Naive thymus-derived CD4-positive, alpha-beta T cell (primary cell): ENCODE results near the gene BATF3. TPM values are rescaled to one million over a fixed set of nuclear protein-coding genes. Genes with fewer than 3 reads are reported as not detected.

Source experiments
- ATAC-seq: fragments of 150-1000 bp; cut with Tn5 transposase; 2 replicates; pipeline ENCODE4 v1.10.0; 2021; ENCODE audit warnings: mild to moderate bottlenecking, moderate library complexity
- CTCF ChIA-PET: fragments of 350-600 bp; sonication (Branson Sonifier 250); formaldehyde crosslinking; loops from one replicate; lab custom pipeline; 2021; ENCODE audit warnings: antibody characterized with exemption; lab: Charles Lee
- POLR2A ChIA-PET: fragments of 350-600 bp; sonication (Branson Sonifier 250); formaldehyde crosslinking; loops from one replicate; lab custom pipeline; 2021; ENCODE audit warnings: antibody characterized with exemption, inconsistent platforms; lab: Charles Lee
- DNase-seq, 9 donors: peaks; one replicate each; pipeline versions ENCODE4 v3.0.0 to v3.0.0-alpha.2; 2020 to 2022; ENCODE audit warnings: mixed read lengths in 1 of 9
- H3K27ac ChIP-seq: one replicate; pipeline ENCODE4 v1.7.0; 2013; ENCODE audit warnings: mild to moderate bottlenecking, low read depth, low read length, moderate library complexity
- H3K27me3 ChIP-seq, 2 donors: one replicate each; pipeline ENCODE4 v1.7.0; 2013; ENCODE audit warnings: low read length in 2 of 2, mild to moderate bottlenecking in 2 of 2, moderate library complexity in 2 of 2; ENCODE audit not compliant: control insufficient read depth in 2 of 2, insufficient read depth in 2 of 2
- H3K36me3 ChIP-seq, 3 experiments: 1 replicate in 2 of 3; 2 replicates in 1 of 3; pipeline ENCODE4 v1.7.0; 2013; ENCODE audit warnings: low read length in 3 of 3, mild to moderate bottlenecking in 3 of 3, moderate library complexity in 1 of 3; ENCODE audit not compliant: insufficient read depth in 3 of 3, control insufficient read depth in 2 of 3
- H3K4me1 ChIP-seq, 2 donors: one replicate each; pipeline ENCODE4 v1.7.0; 2013; ENCODE audit warnings: low read length in 2 of 2, mild to moderate bottlenecking in 2 of 2, moderate library complexity in 1 of 2; ENCODE audit not compliant: control insufficient read depth in 2 of 2, insufficient read depth in 2 of 2
- H3K4me3 ChIP-seq: 2 replicates; pipeline ENCODE4 v1.7.0; 2013; ENCODE audit warnings: mild to moderate bottlenecking, low read length
- H3K9me3 ChIP-seq, 3 experiments: 1 replicate in 2 of 3; 2 replicates in 1 of 3; pipeline ENCODE4 v1.7.0; 2013; ENCODE audit warnings: low read length in 3 of 3; ENCODE audit not compliant: control insufficient read depth in 2 of 3
- H3K27ac Mint-ChIP-seq, 9 donors: one replicate each; pipeline ENCODE4 v1.8.0; 2020 to 2022; ENCODE audit warnings: mixed read lengths in 9 of 9, mild to moderate bottlenecking in 8 of 9, moderate library complexity in 5 of 9, inconsistent platforms in 2 of 9
- H3K27me3 Mint-ChIP-seq, 5 donors: one replicate each; pipeline ENCODE4 v1.8.0; 2021 to 2022; ENCODE audit warnings: mixed read lengths in 5 of 5, mild to moderate bottlenecking in 1 of 5
- H3K36me3 Mint-ChIP-seq, 5 donors: one replicate each; pipeline ENCODE4 v1.8.0; 2020 to 2022; ENCODE audit warnings: mixed read lengths in 5 of 5, mild to moderate bottlenecking in 3 of 5, inconsistent platforms in 1 of 5
- H3K4me1 Mint-ChIP-seq, 7 donors: one replicate each; pipeline ENCODE4 v1.8.0; 2020 to 2022; ENCODE audit warnings: mixed read lengths in 7 of 7, mild to moderate bottlenecking in 3 of 7, inconsistent platforms in 1 of 7
- H3K4me3 Mint-ChIP-seq, 10 donors: one replicate each; pipeline ENCODE4 v1.8.0; 2020 to 2022; ENCODE audit warnings: mild to moderate bottlenecking in 10 of 10, mixed read lengths in 10 of 10, moderate library complexity in 6 of 10, inconsistent platforms in 2 of 10
- H3K9me3 Mint-ChIP-seq, 11 donors: one replicate each; pipeline ENCODE4 v1.8.0; 2020 to 2022; ENCODE audit warnings: mixed read lengths in 11 of 11, mild to moderate bottlenecking in 4 of 11, inconsistent platforms in 1 of 11, moderate library complexity in 1 of 11
- intact Hi-C, 2 donors: fragments of 100-400 bp; cut with micrococcal nuclease; formaldehyde crosslinking; loops; one replicate each; pipeline ENCODE4 v1.15.1; 2023
- polyA plus RNA-seq, 2 donors: library from polyadenylated mRNA; unstranded; fragments of 300-500 nt; fragmentation: Illumina TruSeq; gene quantifications; one replicate each; pipeline ENCODE4 v1.2.3, GENCODE V29; 2021
- total RNA-seq, 6 experiments: library from RNA in 5 of 6; stranded (reverse) in 5 of 6; gene quantifications; 1 replicate in 5 of 6; 2 replicates in 1 of 6; pipeline ENCODE4 v1.2.3 and lab custom pipeline; 2021 to 2026

Gene BATF3
- total and polyA plus RNA-seq, 7 experiments from 2014 or later = 0.27 to 40.2 (median 1.1) TPM

DNA sequence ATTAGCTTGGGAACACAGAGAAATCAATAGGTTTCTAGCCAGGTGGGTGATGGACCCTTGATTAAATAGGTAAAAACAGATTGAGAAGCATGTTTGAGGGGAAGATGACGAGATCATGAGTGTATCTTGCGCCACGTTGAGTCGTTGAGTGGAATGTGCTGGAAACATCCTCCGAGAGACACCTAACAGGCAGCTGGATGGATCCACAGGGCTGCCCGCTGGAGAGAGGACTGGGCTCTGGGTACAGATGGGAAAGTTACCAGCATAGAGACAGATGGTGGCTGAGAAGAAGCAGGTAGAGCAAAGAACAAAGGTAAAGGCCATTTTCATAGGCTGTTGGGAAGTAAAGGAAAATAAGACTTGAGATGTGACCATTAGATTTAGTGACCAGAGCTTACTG lies 15.6 kb downstream of the BATF3 start:
- Mint-ChIP-seq H3K4me1 (peaks cover 0 to 48% (median 11%) of the 10 kb centered on the region in 7 donors), H3K9me3 (peaks cover 0 to 2% (median 0%) of the 10 kb centered on the region in 11 donors), H3K27me3 (peaks cover 0 to 21% (median 6%) of the 10 kb centered on the region in 5 donors), H3K4me3 (no peak overlapping the region), H3K27ac (peak overlapping the region in 2 of 9 donors; percentile 10 to 41), H3K36me3 (peaks cover 0 to 7% (median 0%) of the 10 kb centered on the region in 5 donors)
- Histone ChIP-seq H3K27me3 (no peaks in the 10 kb centered on the region), H3K9me3 (no peaks in the 10 kb centered on the region), H3K36me3 (no peaks in the 10 kb centered on the region), H3K27ac (no peak overlapping the region), H3K4me3 (no peak overlapping the region), H3K4me1 (peaks cover 0 to 20% of the 10 kb centered on the region in 2 donors)
- DNase-seq (no peak), ATAC-seq (no peak)
- intact Hi-C loops = no loop called here
- CTCF ChIA-PET = no interaction called here
- POLR2A ChIA-PET = no interaction called here

DNA sequence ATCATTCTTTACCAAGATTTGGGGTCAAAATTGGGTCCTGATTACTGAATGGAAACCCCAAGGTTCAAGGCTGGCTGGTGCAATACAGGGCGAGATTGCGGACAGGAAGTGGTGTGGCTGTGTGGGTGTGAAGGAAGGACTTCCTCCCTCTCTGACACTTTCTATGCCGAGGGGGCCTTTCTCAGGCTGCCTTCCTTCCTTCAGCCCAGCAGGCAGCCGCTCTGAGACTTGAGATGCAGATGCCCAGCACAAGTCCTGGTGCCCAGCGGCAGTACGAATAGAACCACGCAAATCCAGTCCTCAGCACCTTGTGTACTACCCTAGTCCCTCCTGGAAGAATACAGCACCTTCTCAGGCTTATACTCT lies 16.3 kb downstream of the BATF3 start:
- DNase-seq = peak in 1 of 9 donors; percentile 47
- H3K27me3 ChIP-seq = no peaks in the 10 kb centered on the region
- H3K36me3 Mint-ChIP-seq = peaks cover 0 to 7% (median 0%) of the 10 kb centered on the region in 5 donors
- no peak overlapping the region for H3K27ac ChIP-seq
- peak overlapping the region in 2 of 10 donors; percentile 27 to 29 for H3K4me3 Mint-ChIP-seq
- H3K4me1 ChIP-seq = peaks cover 0 to 20% of the 10 kb centered on the region in 2 donors
- H3K36me3 ChIP-seq = no peaks in the 10 kb centered on the region
- peaks cover 0 to 21% (median 6%) of the 10 kb centered on the region in 5 donors for H3K27me3 Mint-ChIP-seq
- peaks cover 0 to 2% (median 0%) of the 10 kb centered on the region in 11 donors for H3K9me3 Mint-ChIP-seq
- H3K27ac Mint-ChIP-seq = peak overlapping the region in 1 of 9 donors; percentile 39
- ChIA-PET POLR2A (no interaction called here), CTCF (no interaction called here)
- peaks cover 0 to 56% (median 11%) of the 10 kb centered on the region in 7 donors for H3K4me1 Mint-ChIP-seq
- ATAC-seq = peak; percentile 87
- peak overlapping the region; percentile 7 for H3K4me3 ChIP-seq
- intact Hi-C loops = no loop called here
- H3K9me3 ChIP-seq = no peaks in the 10 kb centered on the region

DNA sequence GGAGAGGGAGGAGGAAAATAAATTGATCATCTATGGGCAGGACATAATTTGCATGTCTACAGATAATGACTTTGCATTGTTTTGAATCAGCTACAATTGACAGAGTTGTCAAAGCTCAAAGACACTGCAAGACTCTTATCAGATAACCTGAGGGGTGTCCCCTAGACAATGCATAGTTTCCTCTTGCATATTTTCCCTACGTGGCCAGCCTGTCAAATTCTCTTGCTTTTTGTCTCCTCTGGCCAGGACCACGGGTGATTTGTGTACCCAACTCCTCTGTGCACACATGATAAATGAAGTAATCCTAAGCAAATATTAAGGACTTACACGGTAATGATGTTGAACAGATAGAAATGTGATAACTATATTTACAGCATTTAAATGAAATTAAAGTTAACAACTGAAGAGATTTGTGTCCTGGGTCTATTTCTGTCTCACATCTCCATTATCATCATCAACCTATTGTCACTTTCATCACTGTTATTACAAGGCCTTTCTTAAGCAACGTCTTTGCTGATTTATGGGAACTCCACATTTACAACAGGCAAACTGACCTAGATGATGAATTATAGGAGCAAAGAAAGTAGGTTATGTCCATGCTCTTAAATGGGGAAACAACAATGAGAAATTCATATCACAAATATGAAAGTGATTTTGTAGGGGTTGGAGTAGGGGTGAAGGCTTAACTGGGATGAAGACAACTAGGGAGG lies 18.8 kb downstream of the BATF3 start:
- ATAC-seq (no peak), DNase-seq (no peak)
- H3K9me3 Mint-ChIP-seq = peaks cover 0 to 2% (median 0%) of the 10 kb centered on the region in 11 donors
- peaks cover 0 to 7% (median 0%) of the 10 kb centered on the region in 5 donors for H3K36me3 Mint-ChIP-seq
- Histone ChIP-seq H3K27me3 (no peaks in the 10 kb centered on the region), H3K4me1 (peaks cover 0 to 20% of the 10 kb centered on the region in 2 donors), H3K4me3 (no peak overlapping the region), H3K27ac (no peak overlapping the region), H3K9me3 (no peaks in the 10 kb centered on the region), H3K36me3 (no peaks in the 10 kb centered on the region)
- intact Hi-C loops = no loop called here
- H3K27me3 Mint-ChIP-seq = peaks cover 0 to 5% (median 0%) of the 10 kb centered on the region in 5 donors
- ChIA-PET POLR2A (no interaction called here), CTCF (no interaction called here)
- H3K4me1 Mint-ChIP-seq = peaks cover 0 to 45% (median 11%) of the 10 kb centered on the region in 7 donors
- no peak overlapping the region for H3K4me3 Mint-ChIP-seq
- no peak overlapping the region for H3K27ac Mint-ChIP-seq

DNA sequence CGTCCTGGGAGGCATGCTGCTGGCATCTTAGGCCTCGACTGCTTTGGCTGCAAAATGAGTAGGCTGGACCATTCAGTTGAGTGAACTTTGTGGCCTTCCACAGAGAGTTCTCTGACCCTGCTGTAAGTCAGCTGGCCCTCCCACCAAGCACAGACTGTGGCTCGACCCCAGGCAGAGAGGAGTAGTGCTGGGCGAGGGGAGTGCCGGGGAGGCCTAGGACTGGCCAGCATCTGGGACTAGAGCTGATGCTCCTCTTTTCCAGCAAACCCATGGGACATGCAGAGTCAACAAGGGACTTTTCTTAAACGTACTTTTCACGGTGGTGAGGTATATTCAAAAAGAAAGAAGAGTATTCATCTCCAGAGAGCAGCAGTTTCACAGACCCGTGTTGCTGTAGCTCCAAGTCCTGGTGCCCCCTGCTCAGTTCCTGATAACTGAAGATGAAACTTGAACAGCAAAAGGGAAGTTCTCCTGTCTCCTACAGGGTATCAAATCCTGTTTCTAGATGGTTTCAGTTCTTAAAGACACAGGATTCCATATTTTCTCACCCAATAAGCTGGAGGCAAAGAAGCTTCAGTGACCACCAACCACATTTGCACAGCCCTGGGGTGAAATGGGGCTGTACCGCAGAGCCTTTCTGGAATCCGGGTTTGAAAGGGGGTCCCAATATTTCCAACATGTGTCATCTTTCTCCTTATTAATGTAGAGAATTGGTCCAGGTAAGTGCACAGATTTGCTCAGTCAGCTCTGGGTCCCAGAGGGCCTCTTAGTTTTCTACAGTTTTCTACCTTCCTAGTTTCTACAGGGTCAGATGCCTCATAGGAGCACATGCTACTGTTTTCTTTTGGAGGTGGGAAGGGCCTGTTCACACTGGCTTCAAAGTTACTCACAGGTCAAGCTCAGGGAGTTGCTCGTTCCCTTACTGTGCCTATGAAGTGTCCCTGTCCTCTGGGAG lies 20.9 kb downstream of the BATF3 start:
- DNase-seq (peak in 1 of 9 donors; percentile 45), ATAC-seq (peak; percentile 25)
- Mint-ChIP-seq H3K27me3 (peaks cover 0 to 8% (median under 1%) of the 10 kb centered on the region in 5 donors), H3K4me1 (peaks cover 0 to 37% (median 6%) of the 10 kb centered on the region in 7 donors), H3K27ac (peak overlapping the region in 1 of 9 donors; percentile 68), H3K9me3 (no peaks in the 10 kb centered on the region), H3K36me3 (peaks cover 0 to 2% (median 0%) of the 10 kb centered on the region in 5 donors), H3K4me3 (no peak overlapping the region)
- H3K27ac ChIP-seq = no peak overlapping the region
- no peak overlapping the region for H3K4me3 ChIP-seq
- CTCF ChIA-PET = interaction anchor here (1.2 to 1.5 kb wide), 2 partner anchors 14 kb away, joined by 4 to 5 read pairs; no protein-coding TSS in a partner anchor
- no peaks in the 10 kb centered on the region for H3K9me3 ChIP-seq
- H3K4me1 ChIP-seq = peaks cover 0 to 13% of the 10 kb centered on the region in 2 donors
- no peaks in the 10 kb centered on the region for H3K36me3 ChIP-seq
- intact Hi-C loops = no loop called here
- POLR2A ChIA-PET = no interaction called here
- no peaks in the 10 kb centered on the region for H3K27me3 ChIP-seq

DNA sequence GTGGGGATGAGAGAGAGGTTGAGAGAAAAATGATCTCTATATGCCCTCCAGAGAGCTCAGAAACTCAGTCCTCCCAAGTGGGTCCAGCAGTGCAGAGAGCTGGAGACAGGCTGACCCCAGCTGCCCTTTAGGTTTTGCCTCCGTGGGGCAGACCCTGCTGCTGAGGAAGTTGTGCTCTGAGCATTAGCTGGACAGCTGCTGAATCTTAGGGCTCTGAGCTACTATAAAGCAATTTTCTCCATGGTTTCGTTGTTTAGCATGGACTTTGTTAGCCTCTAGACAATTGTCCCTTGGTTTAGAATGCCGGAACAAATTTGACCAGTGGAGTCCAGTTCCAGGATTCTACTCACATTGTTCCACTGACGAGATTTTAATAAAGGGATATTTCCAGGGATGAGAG lies 22.1 kb downstream of the BATF3 start:
- no peak overlapping the region for H3K27ac Mint-ChIP-seq
- Histone ChIP-seq H3K4me3 (no peak overlapping the region), H3K4me1 (peaks cover 0 to 2% of the 10 kb centered on the region in 2 donors), H3K27me3 (no peaks in the 10 kb centered on the region), H3K36me3 (no peaks in the 10 kb centered on the region), H3K9me3 (no peaks in the 10 kb centered on the region), H3K27ac (no peak overlapping the region)
- intact Hi-C loops = no loop called here
- peaks cover 0 to 28% (median 0%) of the 10 kb centered on the region in 7 donors for H3K4me1 Mint-ChIP-seq
- ChIA-PET POLR2A (no interaction called here), CTCF (interaction anchor here (1.1 to 1.5 kb wide), 2 partner anchors 12 to 104 kb away, joined by 4 to 5 read pairs; no protein-coding TSS in a partner anchor)
- ATAC-seq = no peak
- no peaks in the 10 kb centered on the region for H3K36me3 Mint-ChIP-seq
- no peaks in the 10 kb centered on the region for H3K9me3 Mint-ChIP-seq
- H3K27me3 Mint-ChIP-seq = peaks cover 0 to 9% (median 0%) of the 10 kb centered on the region in 5 donors
- H3K4me3 Mint-ChIP-seq = no peak overlapping the region
- no peak for DNase-seq

DNA sequence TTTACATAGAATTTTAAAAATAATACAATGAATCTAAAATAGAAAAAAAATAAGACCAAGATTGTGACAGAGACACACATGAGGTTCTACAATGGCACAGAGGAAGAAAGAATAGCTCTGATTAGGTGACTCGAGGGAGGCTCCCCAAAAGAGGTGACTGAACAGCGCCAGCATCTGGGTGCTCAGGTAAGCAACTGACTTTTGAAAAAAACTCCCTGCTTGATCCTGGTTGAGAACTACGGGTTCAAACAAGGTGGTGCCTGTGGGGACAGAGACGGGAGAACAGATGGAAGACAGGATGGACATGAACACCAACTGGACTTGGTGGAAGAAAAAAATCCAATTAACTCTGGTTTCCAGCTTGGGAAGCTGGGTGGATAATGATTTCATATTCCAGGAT lies 22.5 kb downstream of the BATF3 start:
- Mint-ChIP-seq H3K27me3 (peaks cover 0 to 9% (median 0%) of the 10 kb centered on the region in 5 donors), H3K4me3 (no peak overlapping the region), H3K9me3 (no peaks in the 10 kb centered on the region), H3K36me3 (no peaks in the 10 kb centered on the region), H3K4me1 (peaks cover 0 to 27% (median 0%) of the 10 kb centered on the region in 7 donors), H3K27ac (no peak overlapping the region)
- Histone ChIP-seq H3K4me3 (no peak overlapping the region), H3K9me3 (no peaks in the 10 kb centered on the region), H3K27me3 (no peaks in the 10 kb centered on the region), H3K36me3 (no peaks in the 10 kb centered on the region), H3K4me1 (no peaks in the 10 kb centered on the region), H3K27ac (no peak overlapping the region)
- intact Hi-C loops = no loop called here
- ATAC-seq (no peak), DNase-seq (no peak)
- CTCF ChIA-PET = interaction anchor here (1.1 to 1.5 kb wide), 2 partner anchors 12 to 104 kb away, joined by 4 to 5 read pairs; no protein-coding TSS in a partner anchor
- POLR2A ChIA-PET = no interaction called here
